ENCODE data around the gene RASSF5.

The RASSF5 gene

DNA sequence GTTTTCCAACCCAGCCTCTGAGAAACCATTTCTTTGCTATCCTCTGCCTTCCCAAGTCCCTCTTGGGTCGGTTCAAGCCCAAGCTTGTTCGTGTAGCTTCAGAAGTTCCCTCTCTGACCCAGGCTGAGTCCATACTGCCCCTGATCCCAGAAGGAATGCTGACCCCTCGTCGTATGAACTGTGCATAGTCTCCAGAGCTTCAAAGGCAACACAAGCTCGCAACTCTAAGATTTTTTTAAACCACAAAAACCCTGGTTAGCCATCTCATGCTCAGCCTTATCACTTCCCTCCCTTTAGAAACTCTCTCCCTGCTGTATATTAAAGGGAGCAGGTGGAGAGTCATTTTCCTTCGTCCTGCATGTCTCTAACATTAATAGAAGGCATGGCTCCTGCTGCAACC is 81.2 kb downstream of the RASSF5 start:
- peak overlapping the region in 1 of 3 experiments; percentile 6 for H3K4me3 Mint-ChIP-seq
- no peaks in the 10 kb centered on the region for H3K9me3 Mint-ChIP-seq
- H3K27me3 Mint-ChIP-seq (ENCODE audit: low read depth), result peaks cover 3% of the 10 kb centered on the region
- H3K27ac Mint-ChIP-seq, result peak overlapping the region; percentile 84 to 96 (median 89)
- TF ChIP-seq, protein P1, sequence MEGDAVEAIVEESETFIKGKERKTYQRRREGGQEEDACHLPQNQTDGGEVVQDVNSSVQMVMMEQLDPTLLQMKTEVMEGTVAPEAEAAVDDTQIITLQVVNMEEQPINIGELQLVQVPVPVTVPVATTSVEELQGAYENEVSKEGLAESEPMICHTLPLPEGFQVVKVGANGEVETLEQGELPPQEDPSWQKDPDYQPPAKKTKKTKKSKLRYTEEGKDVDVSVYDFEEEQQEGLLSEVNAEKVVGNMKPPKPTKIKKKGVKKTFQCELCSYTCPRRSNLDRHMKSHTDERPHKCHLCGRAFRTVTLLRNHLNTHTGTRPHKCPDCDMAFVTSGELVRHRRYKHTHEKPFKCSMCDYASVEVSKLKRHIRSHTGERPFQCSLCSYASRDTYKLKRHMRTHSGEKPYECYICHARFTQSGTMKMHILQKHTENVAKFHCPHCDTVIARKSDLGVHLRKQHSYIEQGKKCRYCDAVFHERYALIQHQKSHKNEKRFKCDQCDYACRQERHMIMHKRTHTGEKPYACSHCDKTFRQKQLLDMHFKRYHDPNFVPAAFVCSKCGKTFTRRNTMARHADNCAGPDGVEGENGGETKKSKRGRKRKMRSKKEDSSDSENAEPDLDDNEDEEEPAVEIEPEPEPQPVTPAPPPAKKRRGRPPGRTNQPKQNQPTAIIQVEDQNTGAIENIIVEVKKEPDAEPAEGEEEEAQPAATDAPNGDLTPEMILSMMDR (IDR thresholded peaks at IDR 0.05; ENCODE audit: unreplicated experiment in 3 of 3), result no peak
- H3K36me3 Mint-ChIP-seq (ENCODE audit: low read depth), result peaks cover 49% of the 10 kb centered on the region
- peaks cover 60% of the 10 kb centered on the region for H3K4me1 Mint-ChIP-seq

GRCh38 chr1:206589206-206589605 is 81.9 kb downstream of the RASSF5 start:
- TF ChIP-seq, protein P1 (IDR thresholded peaks at IDR 0.05; ENCODE audit: unreplicated experiment in 3 of 3), result no peak
- peaks cover 3% of the 10 kb centered on the region for H3K27me3 Mint-ChIP-seq (ENCODE audit: low read depth)
- H3K4me1 Mint-ChIP-seq, result peaks cover 58% of the 10 kb centered on the region
- H3K9me3 Mint-ChIP-seq, result no peaks in the 10 kb centered on the region
- H3K4me3 Mint-ChIP-seq, result peak overlapping the region in 1 of 3 experiments; percentile 22
- peaks cover 54% of the 10 kb centered on the region for H3K36me3 Mint-ChIP-seq (ENCODE audit: low read depth)
- H3K27ac Mint-ChIP-seq, result peak overlapping the region; percentile 84 to 96 (median 89)

DNA sequence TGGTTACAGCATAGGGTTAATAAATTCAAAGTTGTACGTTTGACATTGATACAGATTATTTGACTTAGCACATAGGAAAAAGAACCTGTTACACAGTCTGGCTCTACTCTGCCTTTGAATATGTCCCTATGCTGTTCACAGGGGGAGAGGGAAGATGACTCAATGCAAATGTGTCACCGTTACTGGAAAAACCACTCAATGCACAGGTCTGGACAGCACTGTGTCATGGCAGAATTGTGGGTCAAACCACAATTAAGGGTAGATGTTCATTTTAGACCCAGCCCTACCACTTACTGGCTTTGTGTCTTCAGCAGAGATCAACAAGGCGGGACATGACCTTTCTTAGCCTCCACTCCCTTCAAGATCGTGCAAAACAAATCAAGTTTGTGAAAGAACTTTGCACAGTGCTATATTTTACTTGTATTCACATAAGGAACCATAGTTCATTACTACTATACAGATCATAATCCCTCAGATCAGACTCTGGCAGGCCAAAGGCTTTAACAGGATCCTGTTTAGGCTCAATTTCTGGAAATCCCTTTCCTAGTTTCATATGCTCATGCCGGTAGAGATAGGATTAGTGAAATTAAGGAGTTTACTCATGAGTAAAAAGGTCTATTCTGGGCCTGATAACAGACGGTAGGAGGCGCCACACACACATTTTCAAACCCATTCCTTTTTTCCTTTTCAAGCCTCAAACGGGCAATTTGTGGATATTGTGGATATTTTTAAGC is 82.9 kb downstream of the RASSF5 start:
- H3K9me3 Mint-ChIP-seq, result no peaks in the 10 kb centered on the region
- H3K27ac Mint-ChIP-seq, result peak overlapping the region; percentile 64 to 72 (median 70)
- H3K4me3 Mint-ChIP-seq, result peak overlapping the region in 1 of 3 experiments; percentile 15
- peaks cover 58% of the 10 kb centered on the region for H3K4me1 Mint-ChIP-seq
- H3K36me3 Mint-ChIP-seq (ENCODE audit: low read depth), result peaks cover 59% of the 10 kb centered on the region
- TF ChIP-seq, protein P1 (IDR thresholded peaks at IDR 0.05; ENCODE audit: unreplicated experiment in 3 of 3), result peak in 2 of 3 experiments; percentile 22 to 28
- H3K27me3 Mint-ChIP-seq (ENCODE audit: low read depth), result peaks cover 3% of the 10 kb centered on the region

GRCh38 chr1:206591226-206591625 is 83.9 kb downstream of the RASSF5 start:
- peak overlapping the region; percentile 45 to 70 (median 62) for H3K27ac Mint-ChIP-seq
- H3K4me1 Mint-ChIP-seq, result peaks cover 58% of the 10 kb centered on the region
- H3K9me3 Mint-ChIP-seq, result no peaks in the 10 kb centered on the region
- TF ChIP-seq, protein P1 (IDR thresholded peaks at IDR 0.05; ENCODE audit: unreplicated experiment in 3 of 3), result no peak
- H3K4me3 Mint-ChIP-seq, result no peak overlapping the region
- peaks cover 68% of the 10 kb centered on the region for H3K36me3 Mint-ChIP-seq (ENCODE audit: low read depth)
- H3K27me3 Mint-ChIP-seq (ENCODE audit: low read depth), result peaks cover 3% of the 10 kb centered on the region

- TF ChIP-seq, protein P1 (IDR thresholded peaks at IDR 0.05; ENCODE audit: unreplicated experiment in 3 of 3), result no peak
- H3K4me1 Mint-ChIP-seq, result peaks cover 58% of the 10 kb centered on the region
- peaks cover 70% of the 10 kb centered on the region for H3K36me3 Mint-ChIP-seq (ENCODE audit: low read depth)
- peaks cover 3% of the 10 kb centered on the region for H3K27me3 Mint-ChIP-seq (ENCODE audit: low read depth)
- H3K27ac Mint-ChIP-seq, result peak overlapping the region; percentile 29 to 82 (median 68)
- no peaks in the 10 kb centered on the region for H3K9me3 Mint-ChIP-seq
- no peak overlapping the region for H3K4me3 Mint-ChIP-seq
Measured at GRCh38 chr1:206591696-206592095, 84.4 kb downstream of the RASSF5 start.
